Activated naive CD4-positive, alpha-beta T cell treated with anti-CD3 and anti-CD28 coated beads for 36 hours (primary cell): ENCODE measurements around the gene STK24. TPM values are rescaled to one million over a fixed set of nuclear protein-coding genes. Genes with fewer than 3 reads are reported as not detected.

Experiments used
- CTCF ChIA-PET: fragments of 350-600 bp; sonication (Branson Sonifier 250); formaldehyde crosslinking; loops from one replicate; lab custom pipeline; 2021; ENCODE audit warnings: antibody characterized with exemption; lab: Charles Lee
- DNase-seq: peaks from one replicate; pipeline ENCODE4 v3.0.0-alpha.2; 2020
- H3K27ac Mint-ChIP-seq: one replicate; pipeline ENCODE4 v1.8.0; 2021; ENCODE audit warnings: mild to moderate bottlenecking, mixed read lengths
- H3K27me3 Mint-ChIP-seq: one replicate; pipeline ENCODE4 v1.8.0; 2021; ENCODE audit warnings: low read depth, mixed read lengths
- H3K36me3 Mint-ChIP-seq: one replicate; pipeline ENCODE4 v1.8.0; 2021; ENCODE audit warnings: low read depth, mixed read lengths
- H3K4me1 Mint-ChIP-seq: one replicate; pipeline ENCODE4 v1.8.0; 2021; ENCODE audit warnings: low read depth, mixed read lengths
- H3K4me3 Mint-ChIP-seq: one replicate; pipeline ENCODE4 v1.8.0; 2021; ENCODE audit warnings: mild to moderate bottlenecking, moderate library complexity, mixed read lengths
- H3K9me3 Mint-ChIP-seq: one replicate; pipeline ENCODE4 v1.8.0; 2021; ENCODE audit warnings: mixed read lengths
- intact Hi-C: fragments of 100-400 bp; cut with micrococcal nuclease; formaldehyde crosslinking; loops from one replicate; pipeline ENCODE4 v1.15.1; 2023
- total RNA-seq, 2 experiments: library from RNA; stranded (reverse); gene quantifications; one replicate each; pipeline ENCODE4 v1.2.3, GENCODE V29; 2021

STK24 gene
- total RNA-seq, 2 experiments from 2014 or later, result 95.5 to 96.7 TPM

- intact Hi-C loops, result no loop called here
- H3K36me3 Mint-ChIP-seq, result peaks cover 15% of the 10 kb centered on the region
- H3K4me3 Mint-ChIP-seq, result no peak overlapping the region
- H3K27me3 Mint-ChIP-seq, result no peaks in the 10 kb centered on the region
- H3K9me3 Mint-ChIP-seq, result no peaks in the 10 kb centered on the region
- H3K27ac Mint-ChIP-seq, result no peak overlapping the region
- no peak for DNase-seq
- CTCF ChIA-PET, result interaction anchor here (0.9 to 1.9 kb wide), 2 partner anchors 12 to 116 kb away, joined by 7 to 8 read pairs; no protein-coding TSS in a partner anchor
- H3K4me1 Mint-ChIP-seq, result peaks cover 94% of the 10 kb centered on the region
Observed at GRCh38 chr13:98537306-98537705, 39.6 kb downstream of the STK24 start.

GRCh38 chr13:98536729-98537128, 40.2 kb downstream of the STK24 start:
- CTCF ChIA-PET, result interaction anchor here (0.8 to 1.9 kb wide), 3 partner anchors 13 to 82 kb away, joined by 3 to 7 read pairs (median 7); no protein-coding TSS in a partner anchor

GRCh38 chr13:98535501-98536354, 41.2 kb downstream of the STK24 start:
- no peak overlapping the region for H3K4me3 Mint-ChIP-seq
- no peaks in the 10 kb centered on the region for H3K27me3 Mint-ChIP-seq
- no peak for DNase-seq
- no peaks in the 10 kb centered on the region for H3K9me3 Mint-ChIP-seq
- CTCF ChIA-PET, result interaction anchor here (0.8 to 1.0 kb wide), 2 partner anchors 28 to 81 kb away, joined by 3 to 7 read pairs; no protein-coding TSS in a partner anchor
- peaks cover 93% of the 10 kb centered on the region for H3K4me1 Mint-ChIP-seq
- H3K27ac Mint-ChIP-seq, result no peak overlapping the region
- intact Hi-C loops, result no loop called here
- peaks cover 15% of the 10 kb centered on the region for H3K36me3 Mint-ChIP-seq

More at GRCh38 chr13:98536729-98537128, 40.2 kb downstream of the STK24 start:
- no peak for DNase-seq
- Mint-ChIP-seq H3K27me3 (no peaks in the 10 kb centered on the region), H3K4me1 (peaks cover 94% of the 10 kb centered on the region), H3K36me3 (peaks cover 15% of the 10 kb centered on the region), H3K27ac (peak overlapping the region; percentile 46), H3K4me3 (no peak overlapping the region), H3K9me3 (no peaks in the 10 kb centered on the region)
- intact Hi-C loops, result no loop called here

GRCh38 chr13:98534821-98535220, 42.1 kb downstream of the STK24 start:
- DNase-seq, result no peak
- Mint-ChIP-seq H3K27ac (no peak overlapping the region), H3K27me3 (no peaks in the 10 kb centered on the region), H3K9me3 (no peaks in the 10 kb centered on the region), H3K4me3 (no peak overlapping the region), H3K4me1 (peaks cover 92% of the 10 kb centered on the region), H3K36me3 (peaks cover 14% of the 10 kb centered on the region)
- CTCF ChIA-PET, result no interaction called here
- intact Hi-C loops, result no loop called here

- no peak for DNase-seq
- Mint-ChIP-seq H3K4me3 (no peak overlapping the region), H3K36me3 (peaks cover 13% of the 10 kb centered on the region), H3K27me3 (no peaks in the 10 kb centered on the region), H3K27ac (no peak overlapping the region), H3K9me3 (no peaks in the 10 kb centered on the region), H3K4me1 (peaks cover 92% of the 10 kb centered on the region)
- intact Hi-C loops, result no loop called here
- CTCF ChIA-PET, result interaction anchor here (1.0 kb wide), 1 partner anchor 15 kb away, joined by 3 read pairs; no protein-coding TSS in a partner anchor
Observed at GRCh38 chr13:98533912-98534311, 43.0 kb downstream of the STK24 start.

GRCh38 chr13:98532254-98532653, 44.7 kb downstream of the STK24 start:
- Mint-ChIP-seq H3K27me3 (no peaks in the 10 kb centered on the region), H3K9me3 (no peaks in the 10 kb centered on the region), H3K4me1 (peaks cover 90% of the 10 kb centered on the region), H3K36me3 (peaks cover 6% of the 10 kb centered on the region), H3K4me3 (no peak overlapping the region), H3K27ac (no peak overlapping the region)
- DNase-seq, result no peak
- CTCF ChIA-PET, result interaction anchor here (0.6 to 2.6 kb wide), 4 partner anchors 10 to 468 kb away, joined by 3 to 15 read pairs (median 4); no protein-coding TSS in a partner anchor
- intact Hi-C loops, result no loop called here

GRCh38 chr13:98530217-98530616, 46.7 kb downstream of the STK24 start:
- peaks cover 90% of the 10 kb centered on the region for H3K4me1 Mint-ChIP-seq
- intact Hi-C loops, result no loop called here
- DNase-seq, result no peak
- peaks cover 5% of the 10 kb centered on the region for H3K36me3 Mint-ChIP-seq
- H3K27me3 Mint-ChIP-seq, result no peaks in the 10 kb centered on the region
- no peaks in the 10 kb centered on the region for H3K9me3 Mint-ChIP-seq
- H3K4me3 Mint-ChIP-seq, result no peak overlapping the region
- CTCF ChIA-PET, result interaction anchor here (1.2 to 1.7 kb wide), 2 partner anchors 10 to 123 kb away, joined by 3 to 7 read pairs; no protein-coding TSS in a partner anchor
- H3K27ac Mint-ChIP-seq, result no peak overlapping the region

GRCh38 chr13:98529171-98529570, 47.7 kb downstream of the STK24 start:
- DNase-seq, result no peak
- no peaks in the 10 kb centered on the region for H3K27me3 Mint-ChIP-seq
- H3K4me3 Mint-ChIP-seq, result no peak overlapping the region
- no peaks in the 10 kb centered on the region for H3K9me3 Mint-ChIP-seq
- intact Hi-C loops, result no loop called here
- H3K27ac Mint-ChIP-seq, result peak overlapping the region; percentile 75
- peaks cover 2% of the 10 kb centered on the region for H3K36me3 Mint-ChIP-seq
- CTCF ChIA-PET, result interaction anchor here (0.7 to 1.9 kb wide), 5 partner anchors 10 to 125 kb away, joined by 3 to 5 read pairs (median 3); no protein-coding TSS in a partner anchor
- H3K4me1 Mint-ChIP-seq, result peaks cover 91% of the 10 kb centered on the region

GRCh38 chr13:98528663-98529064, 48.2 kb downstream of the STK24 start:
- CTCF ChIA-PET, result interaction anchor here (0.7 to 1.9 kb wide), 8 partner anchors 9 to 125 kb away, joined by 3 to 5 read pairs (median 3); no protein-coding TSS in a partner anchor
- H3K27ac Mint-ChIP-seq, result peak overlapping the region; percentile 75

GRCh38 chr13:98527526-98527925, 49.4 kb downstream of the STK24 start:
- no peaks in the 10 kb centered on the region for H3K9me3 Mint-ChIP-seq
- no peak overlapping the region for H3K4me3 Mint-ChIP-seq
- intact Hi-C loops, result no loop called here
- H3K4me1 Mint-ChIP-seq, result peaks cover 95% of the 10 kb centered on the region
- CTCF ChIA-PET, result interaction anchor here (1.0 kb wide), 1 partner anchor 82 kb away, joined by 3 read pairs; no protein-coding TSS in a partner anchor
- DNase-seq, result no peak
- H3K27ac Mint-ChIP-seq, result no peak overlapping the region
- H3K36me3 Mint-ChIP-seq, result peaks cover 2% of the 10 kb centered on the region
- H3K27me3 Mint-ChIP-seq, result no peaks in the 10 kb centered on the region

More at GRCh38 chr13:98528663-98529064, 48.2 kb downstream of the STK24 start:
- intact Hi-C loops, result loop anchor here (1.0 kb wide), 4 partner anchors 10 to 52 kb away; no protein-coding TSS in a partner anchor
- no peaks in the 10 kb centered on the region for H3K9me3 Mint-ChIP-seq
- peak; percentile 43 for DNase-seq
- H3K27me3 Mint-ChIP-seq, result no peaks in the 10 kb centered on the region
- no peak overlapping the region for H3K4me3 Mint-ChIP-seq
- peaks cover 91% of the 10 kb centered on the region for H3K4me1 Mint-ChIP-seq
- H3K36me3 Mint-ChIP-seq, result peaks cover 2% of the 10 kb centered on the region

- H3K27me3 Mint-ChIP-seq, result no peaks in the 10 kb centered on the region
- H3K36me3 Mint-ChIP-seq, result peaks cover 2% of the 10 kb centered on the region
- no peak overlapping the region for H3K4me3 Mint-ChIP-seq
- CTCF ChIA-PET, result no interaction called here
- no peaks in the 10 kb centered on the region for H3K9me3 Mint-ChIP-seq
- no peak overlapping the region for H3K27ac Mint-ChIP-seq
- peaks cover 96% of the 10 kb centered on the region for H3K4me1 Mint-ChIP-seq
- intact Hi-C loops, result no loop called here
- no peak for DNase-seq
Observed at GRCh38 chr13:98526182-98526512, 50.8 kb downstream of the STK24 start.

- H3K4me1 Mint-ChIP-seq, result peaks cover 94% of the 10 kb centered on the region
- DNase-seq, result no peak
- H3K27me3 Mint-ChIP-seq, result no peaks in the 10 kb centered on the region
- H3K9me3 Mint-ChIP-seq, result no peaks in the 10 kb centered on the region
- peaks cover 2% of the 10 kb centered on the region for H3K36me3 Mint-ChIP-seq
- CTCF ChIA-PET, result no interaction called here
- H3K4me3 Mint-ChIP-seq, result no peak overlapping the region
- no peak overlapping the region for H3K27ac Mint-ChIP-seq
- intact Hi-C loops, result no loop called here
Observed at GRCh38 chr13:98525456-98526181, 51.3 kb downstream of the STK24 start.
